CD4-positive, alpha-beta T cell (primary cell): Measurements from ENCODE around the gene PAX5. TPM values are rescaled to one million over a fixed set of nuclear protein-coding genes. Genes with fewer than 3 reads are reported as not detected.

Experiments used
- ATAC-seq: fragments of 200-7000 bp; cut with Tn5 transposase; one replicate; pipeline ENCODE4 v1.10.0; 2022; ENCODE audit warnings: mild to moderate bottlenecking; ENCODE audit not compliant: poor library complexity
- CTCF ChIA-PET: fragments of 350-600 bp; sonication (Branson Sonifier 250); formaldehyde crosslinking; loops from one replicate; lab custom pipeline; 2021; ENCODE audit warnings: antibody characterized with exemption, inconsistent platforms; lab: Charles Lee
- POLR2A ChIA-PET: fragments of 350-600 bp; sonication (Branson Sonifier 250); formaldehyde crosslinking; loops from one replicate; lab custom pipeline; 2021; ENCODE audit warnings: antibody characterized with exemption, inconsistent platforms; lab: Charles Lee
- DNase-seq, 14 experiments: peaks; one replicate each; pipeline ENCODE4 v3.0.0-alpha.2; 2013 to 2020; ENCODE audit warnings: mixed read lengths in 2 of 14
- H3K27ac ChIP-seq, 2 donors: one replicate each; pipeline versions ENCODE4 v1.5.1 to v1.7.0; 2013; ENCODE audit warnings: low read length in 2 of 2, low read depth in 1 of 2, mild to moderate bottlenecking in 1 of 2
- H3K27me3 ChIP-seq, 2 experiments: 1 replicate in 1 of 2; 2 replicates in 1 of 2; pipeline versions ENCODE4 v1.6.1 to v1.7.0; 2013; ENCODE audit warnings: low read length in 2 of 2, control low read depth in 1 of 2, mild to moderate bottlenecking in 1 of 2, moderate library complexity in 1 of 2; ENCODE audit not compliant: insufficient read depth in 2 of 2, control insufficient read depth in 1 of 2
- H3K36me3 ChIP-seq: one replicate; pipeline ENCODE4 v1.6.1; 2013; ENCODE audit warnings: low read length, control low read depth; ENCODE audit not compliant: insufficient read depth
- H3K4me1 ChIP-seq: one replicate; pipeline ENCODE4 v1.6.1; 2013; ENCODE audit warnings: low read length, control low read depth; ENCODE audit not compliant: insufficient read depth
- H3K4me3 ChIP-seq: one replicate; pipeline ENCODE4 v1.5.1; 2013; ENCODE audit warnings: mild to moderate bottlenecking, low read length, moderate library complexity
- H3K9me3 ChIP-seq, 2 experiments: 1 replicate in 1 of 2; 2 replicates in 1 of 2; pipeline versions ENCODE4 v1.6.1 to v1.7.0; 2013; ENCODE audit warnings: low read length in 2 of 2, mild to moderate bottlenecking in 2 of 2, control low read depth in 1 of 2, moderate library complexity in 1 of 2; ENCODE audit not compliant: control insufficient read depth in 1 of 2, insufficient read depth in 1 of 2
- H3K27ac Mint-ChIP-seq: one replicate; pipeline ENCODE4 v1.8.0; 2020; ENCODE audit warnings: mixed read lengths
- H3K27me3 Mint-ChIP-seq: one replicate; pipeline ENCODE4 v1.8.0; 2021; ENCODE audit warnings: mixed read lengths
- H3K36me3 Mint-ChIP-seq: one replicate; pipeline ENCODE4 v1.8.0; 2021; ENCODE audit warnings: low read depth, mixed read lengths
- H3K4me1 Mint-ChIP-seq: one replicate; pipeline ENCODE4 v1.8.0; 2021; ENCODE audit warnings: low read depth, mixed read lengths
- H3K4me3 Mint-ChIP-seq: one replicate; pipeline ENCODE4 v1.8.0; 2020; ENCODE audit warnings: mild to moderate bottlenecking, mixed read lengths
- H3K9me3 Mint-ChIP-seq: one replicate; pipeline ENCODE4 v1.8.0; 2020; ENCODE audit warnings: mixed read lengths
- CTCF ChIP-seq: fragments of 200-600 bp; IDR thresholded peaks from one replicate; pipeline ENCODE4 v1.8.0; 2022; ENCODE audit warnings: antibody characterized with exemption, mild to moderate bottlenecking
- intact Hi-C, 2 experiments: fragments of 100-400 bp; cut with DNase I in 1 of 2; cut with micrococcal nuclease in 1 of 2; formaldehyde crosslinking; loops; one replicate each; pipeline versions ENCODE4 v1.15.1 to v1.9.0; 2023 to 2025; cut with DNase I, micrococcal nuclease
- total RNA-seq, 174 experiments: library from RNA in 2 of 174; stranded (reverse) in 2 of 174; gene quantifications; one replicate each; pipeline ENCODE4 v1.2.3 and lab custom pipeline; 2021 to 2026

Gene PAX5
- total RNA-seq, 2 experiments from 2014 or later: 0.03 to 0.11 TPM

GRCh38 chr9:36976371-36977030 is 57.6 kb downstream of the PAX5 start:
- Histone ChIP-seq H3K27ac (no peak overlapping the region), H3K27me3 (peaks cover 0 to 8% of the 10 kb centered on the region in 2 experiments), H3K9me3 (no peaks in the 10 kb centered on the region), H3K36me3 (no peaks in the 10 kb centered on the region), H3K4me1 (no peaks in the 10 kb centered on the region), H3K4me3 (no peak overlapping the region)
- no peak overlapping the region for H3K4me3 Mint-ChIP-seq
- ChIA-PET CTCF (no interaction called here), POLR2A (no interaction called here)
- no peaks in the 10 kb centered on the region for H3K36me3 Mint-ChIP-seq
- peaks cover 51% of the 10 kb centered on the region for H3K27me3 Mint-ChIP-seq
- DNase-seq (no peak), ATAC-seq (no peak)
- no peak overlapping the region for H3K27ac Mint-ChIP-seq
- intact Hi-C loops: no loop called here
- H3K4me1 Mint-ChIP-seq: no peaks in the 10 kb centered on the region
- TF ChIP-seq CTCF: no peak
- H3K9me3 Mint-ChIP-seq: no peaks in the 10 kb centered on the region

- ATAC-seq (no peak), DNase-seq (no peak)
- Histone ChIP-seq H3K4me3 (no peak overlapping the region), H3K4me1 (no peaks in the 10 kb centered on the region), H3K36me3 (no peaks in the 10 kb centered on the region), H3K27me3 (peaks cover 0 to 4% of the 10 kb centered on the region in 2 experiments), H3K9me3 (no peaks in the 10 kb centered on the region), H3K27ac (no peak overlapping the region)
- no peaks in the 10 kb centered on the region for H3K4me1 Mint-ChIP-seq
- CTCF ChIA-PET: no interaction called here
- intact Hi-C loops: no loop called here
- no peak overlapping the region for H3K27ac Mint-ChIP-seq
- no peak overlapping the region for H3K4me3 Mint-ChIP-seq
- POLR2A ChIA-PET: no interaction called here
- no peaks in the 10 kb centered on the region for H3K9me3 Mint-ChIP-seq
- H3K27me3 Mint-ChIP-seq: peaks cover 33% of the 10 kb centered on the region
- H3K36me3 Mint-ChIP-seq: no peaks in the 10 kb centered on the region
- TF ChIP-seq CTCF: no peak
Observed at GRCh38 chr9:36974731-36975130, 59.3 kb downstream of the PAX5 start.

GRCh38 chr9:36971935-36972488 is 62.1 kb downstream of the PAX5 start:
- intact Hi-C loops: no loop called here
- Histone ChIP-seq H3K27me3 (no peaks in the 10 kb centered on the region), H3K27ac (no peak overlapping the region), H3K4me3 (no peak overlapping the region), H3K36me3 (no peaks in the 10 kb centered on the region), H3K9me3 (no peaks in the 10 kb centered on the region), H3K4me1 (no peaks in the 10 kb centered on the region)
- peaks cover 11% of the 10 kb centered on the region for H3K27me3 Mint-ChIP-seq
- H3K4me3 Mint-ChIP-seq: no peak overlapping the region
- DNase-seq (no peak), ATAC-seq (no peak)
- no peak overlapping the region for H3K27ac Mint-ChIP-seq
- no peak for TF ChIP-seq CTCF
- no peaks in the 10 kb centered on the region for H3K9me3 Mint-ChIP-seq
- no peaks in the 10 kb centered on the region for H3K4me1 Mint-ChIP-seq
- POLR2A ChIA-PET: no interaction called here
- no peaks in the 10 kb centered on the region for H3K36me3 Mint-ChIP-seq
- CTCF ChIA-PET: no interaction called here
